Stimulated activated naive CD8-positive, alpha-beta T cell treated with anti-CD3 and anti-CD28 coated beads, Interleukin-15, amount 100 ng/mL, for 72 hours (primary cell): ENCODE data around the gene KLK13.

Experiments
- ATAC-seq: fragments of 150-1000 bp; cut with Tn5 transposase; 2 replicates; pipeline ENCODE4 v1.10.0; 2021; ENCODE audit warnings: mild to moderate bottlenecking, moderate library complexity
- DNase-seq, 2 donors: peaks; one replicate each; pipeline ENCODE4 v3.0.0; 2021 to 2022
- H3K27ac Mint-ChIP-seq, 2 donors: one replicate each; pipeline ENCODE4 v1.8.0; 2022; ENCODE audit warnings: mild to moderate bottlenecking in 2 of 2, mixed read lengths in 2 of 2, moderate library complexity in 2 of 2
- H3K27me3 Mint-ChIP-seq: one replicate; pipeline ENCODE4 v1.8.0; 2022; ENCODE audit warnings: mixed read lengths
- H3K4me1 Mint-ChIP-seq: one replicate; pipeline ENCODE4 v1.8.0; 2022; ENCODE audit warnings: mild to moderate bottlenecking, mixed read lengths
- H3K4me3 Mint-ChIP-seq, 2 donors: one replicate each; pipeline ENCODE4 v1.8.0; 2022; ENCODE audit warnings: mild to moderate bottlenecking in 2 of 2, mixed read lengths in 2 of 2, moderate library complexity in 1 of 2
- H3K9me3 Mint-ChIP-seq, 2 donors: one replicate each; pipeline ENCODE4 v1.8.0; 2022; ENCODE audit warnings: mixed read lengths in 2 of 2

KLK13 gene

DNA sequence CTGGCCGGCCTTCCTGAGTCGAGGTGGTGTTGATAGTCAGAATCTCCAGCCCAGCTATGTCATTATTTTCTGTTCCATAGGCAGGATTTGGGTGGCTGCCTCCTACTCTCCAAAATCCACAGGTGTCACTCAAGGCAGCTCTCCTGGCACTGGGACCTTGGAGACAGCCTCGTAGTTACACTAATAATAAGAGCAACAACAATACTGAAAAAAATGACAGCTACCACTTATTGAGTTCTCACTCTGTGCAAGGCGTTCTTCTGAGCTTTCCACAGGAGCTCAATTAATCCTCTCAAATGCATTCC is 17.9 kb downstream of the KLK13 start:
- no peak for ATAC-seq
- DNase-seq = no peak
- Mint-ChIP-seq H3K27me3 (peaks cover 34% of the 10 kb centered on the region), H3K4me3 (no peak overlapping the region), H3K9me3 (no peaks in the 10 kb centered on the region), H3K27ac (no peak overlapping the region), H3K4me1 (no peaks in the 10 kb centered on the region)

DNA sequence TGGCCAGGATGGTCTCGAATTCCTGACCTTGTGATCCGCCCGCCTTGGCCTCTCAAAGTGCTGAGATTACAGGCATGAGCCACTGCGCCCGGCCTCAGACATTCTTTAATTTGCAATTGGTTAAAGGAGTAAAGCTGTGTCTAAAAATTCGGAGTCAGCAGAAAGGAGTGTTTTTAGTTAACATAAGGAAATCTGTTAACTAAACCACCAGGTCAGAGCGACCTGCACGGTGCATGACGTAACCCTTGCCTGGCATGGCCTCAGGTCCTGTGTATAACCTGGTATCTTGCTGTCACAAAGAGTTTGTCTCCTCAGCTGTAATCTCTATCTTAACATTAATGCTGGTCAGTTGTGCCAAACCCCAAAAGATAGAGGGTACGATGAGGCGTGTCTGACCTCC is 20.6 kb downstream of the KLK13 start:
- peaks cover 33% of the 10 kb centered on the region for H3K27me3 Mint-ChIP-seq
- DNase-seq = no peak

DNA sequence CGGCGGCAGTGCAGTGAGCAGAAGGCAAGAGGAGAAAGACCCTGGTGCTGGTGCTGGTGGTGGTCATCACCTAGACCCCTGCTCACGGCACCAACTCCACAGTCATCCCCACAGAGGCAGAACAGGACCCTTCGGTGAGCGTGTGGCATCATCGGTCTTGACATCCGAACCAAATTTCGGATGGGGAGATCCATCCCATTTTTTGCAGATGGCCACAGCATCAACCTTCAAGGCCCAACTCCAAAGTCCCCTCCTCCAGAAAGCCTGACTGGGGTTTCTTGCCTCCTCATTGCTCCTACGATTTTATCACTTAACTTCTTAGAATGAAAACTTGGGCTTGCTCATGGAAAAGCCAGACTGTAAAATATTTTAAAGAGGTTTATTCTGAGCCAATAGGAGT is 21.4 kb downstream of the KLK13 start:
- DNase-seq (no peak), ATAC-seq (no peak)
- no peaks in the 10 kb centered on the region for H3K9me3 Mint-ChIP-seq
- H3K27ac Mint-ChIP-seq = no peak overlapping the region
- no peaks in the 10 kb centered on the region for H3K4me1 Mint-ChIP-seq
- no peak overlapping the region for H3K4me3 Mint-ChIP-seq
- peaks cover 27% of the 10 kb centered on the region for H3K27me3 Mint-ChIP-seq

More for the DNA sequence above, 20.6 kb downstream of the KLK13 start:
- no peak overlapping the region for H3K4me3 Mint-ChIP-seq
- no peaks in the 10 kb centered on the region for H3K4me1 Mint-ChIP-seq
- no peak overlapping the region for H3K27ac Mint-ChIP-seq
- H3K9me3 Mint-ChIP-seq = no peaks in the 10 kb centered on the region
- ATAC-seq = no peak

DNA sequence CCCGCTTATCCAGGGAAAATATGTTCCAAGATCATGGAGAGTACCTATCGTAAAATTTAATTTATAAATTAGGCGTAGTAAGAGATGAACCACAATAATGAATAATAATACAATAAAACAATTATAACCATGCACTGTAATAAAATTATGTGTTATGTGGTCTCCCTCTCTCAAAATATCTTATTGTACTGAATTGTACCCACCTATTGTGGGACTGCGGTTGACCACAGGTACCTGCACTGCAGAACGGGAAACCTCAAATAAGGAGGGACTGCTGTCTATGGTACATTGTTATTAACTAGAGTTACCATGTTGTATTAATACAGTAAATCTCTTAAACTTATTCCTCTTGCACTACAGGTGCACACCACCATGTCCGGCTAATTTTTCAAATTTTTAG is 24.7 kb downstream of the KLK13 start:
- Mint-ChIP-seq H3K9me3 (no peaks in the 10 kb centered on the region), H3K4me3 (no peak overlapping the region), H3K27me3 (peaks cover 7% of the 10 kb centered on the region), H3K4me1 (no peaks in the 10 kb centered on the region), H3K27ac (no peak overlapping the region)
- DNase-seq = no peak
- ATAC-seq = no peak

DNA sequence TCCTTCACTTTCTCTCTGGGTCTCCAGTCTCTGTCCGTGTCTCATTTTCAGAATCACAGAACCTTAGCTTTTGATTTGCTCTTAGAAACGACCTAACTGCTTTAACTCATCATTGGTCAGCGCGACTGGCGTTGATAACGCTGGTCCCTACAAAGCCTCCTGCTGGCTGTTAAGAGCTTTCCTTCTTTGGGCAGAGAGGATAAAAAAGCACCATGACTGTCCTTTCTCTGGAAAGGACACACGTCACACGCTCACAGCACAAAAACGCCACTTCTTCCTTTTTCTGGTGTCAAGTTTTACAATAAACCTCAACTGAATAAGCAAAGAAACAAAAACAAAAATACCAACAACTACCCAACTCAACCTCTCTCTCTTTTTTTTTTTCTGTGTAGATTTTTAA is 28.4 kb downstream of the KLK13 start:
- Mint-ChIP-seq H3K4me3 (no peak overlapping the region), H3K27me3 (peaks cover 26% of the 10 kb centered on the region), H3K4me1 (no peaks in the 10 kb centered on the region), H3K27ac (no peak overlapping the region), H3K9me3 (no peaks in the 10 kb centered on the region)
- no peak for DNase-seq
- no peak for ATAC-seq

DNA sequence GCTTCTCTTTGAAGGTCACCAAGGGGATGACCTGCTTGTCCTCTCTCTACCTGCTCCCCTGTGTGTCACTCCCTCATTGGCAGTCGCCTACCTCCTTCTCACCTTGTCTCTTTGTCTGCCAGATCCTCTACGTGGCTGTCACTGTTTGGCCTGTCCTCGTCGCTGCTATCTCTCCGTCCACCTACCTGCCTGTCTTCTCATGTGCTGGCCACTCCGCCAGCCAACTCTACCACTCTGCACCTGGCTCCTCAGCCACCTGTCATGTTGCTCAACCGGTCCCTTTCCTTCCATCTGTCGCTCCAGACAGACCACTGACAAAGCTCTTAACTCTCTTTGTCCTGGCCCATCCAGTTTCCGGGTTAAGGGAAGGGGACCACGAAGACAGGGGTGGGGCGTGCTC is 30.2 kb downstream of the KLK13 start, which contains the start of gene KLK12:
Gene KLK12, minus strand, starts transcription at position 299 of the 400 bp plus-strand sequence. CDS start 381 bp downstream, outside the sequence.
- Mint-ChIP-seq H3K4me3 (no peak within 1 kb of the TSS), H3K27ac (no peak within 1 kb of the TSS), H3K4me1 (no peaks in the 10 kb centered on the region), H3K9me3 (no peaks in the 10 kb centered on the region), H3K27me3 (peaks cover 26% of the 10 kb centered on the region)
- ATAC-seq (no peak), DNase-seq (no peak)

DNA sequence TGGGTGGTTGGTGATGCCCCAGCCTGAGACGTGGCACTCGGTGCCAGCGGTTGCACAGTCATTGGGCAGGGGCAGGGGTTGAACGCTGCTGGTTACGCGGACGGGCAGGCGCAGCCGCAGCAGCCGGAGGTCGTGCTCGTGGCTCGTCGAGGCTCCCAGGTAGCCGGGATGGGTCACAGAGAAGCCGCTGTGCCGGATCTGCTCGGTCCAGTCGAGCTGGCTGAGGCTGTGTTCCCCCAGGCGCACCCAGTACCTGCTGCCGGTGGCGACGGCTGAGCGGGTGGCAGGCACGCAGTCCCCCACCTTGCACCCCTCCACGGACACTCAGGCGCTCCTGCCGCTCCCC is 33.0 kb downstream of the KLK13 start:
- Mint-ChIP-seq H3K9me3 (no peaks in the 10 kb centered on the region), H3K4me3 (no peak overlapping the region), H3K27me3 (peaks cover 37% of the 10 kb centered on the region), H3K27ac (no peak overlapping the region), H3K4me1 (no peaks in the 10 kb centered on the region)
- ATAC-seq (no peak), DNase-seq (no peak)

DNA sequence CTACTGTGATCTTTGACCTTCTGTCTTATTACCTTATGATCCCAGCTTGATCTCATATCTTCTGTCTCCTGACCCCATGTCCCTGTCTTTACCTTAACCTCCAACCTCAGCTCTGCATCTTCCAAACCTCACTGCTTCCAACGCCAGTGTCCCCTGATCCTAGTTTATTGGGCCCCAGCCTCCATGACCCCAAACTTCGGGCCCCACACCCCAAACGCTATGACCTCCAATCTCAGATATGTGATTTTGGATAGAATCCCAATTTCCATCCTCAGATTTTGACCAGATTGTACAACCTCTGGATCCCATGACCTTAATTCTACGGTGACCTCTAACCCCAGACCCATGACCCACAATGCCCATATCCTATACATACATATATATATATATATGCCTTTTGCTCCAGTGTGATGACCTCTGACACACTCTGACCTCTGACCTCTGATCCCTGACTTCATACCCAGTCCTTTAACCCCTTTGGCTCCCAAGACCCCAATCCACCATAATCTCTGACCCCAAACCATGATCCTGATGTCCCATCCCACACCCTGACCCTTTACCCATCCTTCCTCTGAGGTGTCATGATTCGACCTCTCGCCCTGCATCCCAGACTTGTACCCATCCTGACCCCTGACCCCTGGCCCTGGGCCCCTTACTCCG is 33.5 kb downstream of the KLK13 start:
- no peak overlapping the region for H3K27ac Mint-ChIP-seq
- DNase-seq (no peak), ATAC-seq (no peak)
- H3K27me3 Mint-ChIP-seq = peaks cover 42% of the 10 kb centered on the region
- no peaks in the 10 kb centered on the region for H3K4me1 Mint-ChIP-seq
- no peak overlapping the region for H3K4me3 Mint-ChIP-seq
- no peaks in the 10 kb centered on the region for H3K9me3 Mint-ChIP-seq

DNA sequence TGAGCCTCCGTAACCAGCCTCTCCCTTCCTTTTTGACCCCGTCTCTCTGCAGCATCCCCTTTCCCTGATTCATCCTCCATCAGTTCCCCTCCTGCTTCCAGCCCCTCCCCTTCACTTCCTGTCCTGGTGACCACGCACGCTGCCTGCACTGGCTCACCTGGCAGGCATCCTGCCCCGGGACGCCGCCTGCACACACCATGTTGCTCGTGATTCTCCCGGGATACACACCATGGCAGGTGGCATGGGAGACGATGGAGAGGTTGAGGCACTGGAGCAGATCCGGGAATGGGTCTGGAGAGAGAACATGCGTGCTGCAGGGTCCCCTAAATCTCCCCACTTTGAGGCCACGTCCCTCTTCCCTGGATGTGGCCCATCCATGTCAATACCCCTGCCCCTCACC is 34.3 kb downstream of the KLK13 start:
- ATAC-seq (no peak), DNase-seq (no peak)
- no peak overlapping the region for H3K4me3 Mint-ChIP-seq
- H3K27me3 Mint-ChIP-seq = peaks cover 47% of the 10 kb centered on the region
- no peaks in the 10 kb centered on the region for H3K4me1 Mint-ChIP-seq
- H3K27ac Mint-ChIP-seq = no peak overlapping the region
- H3K9me3 Mint-ChIP-seq = no peaks in the 10 kb centered on the region

DNA sequence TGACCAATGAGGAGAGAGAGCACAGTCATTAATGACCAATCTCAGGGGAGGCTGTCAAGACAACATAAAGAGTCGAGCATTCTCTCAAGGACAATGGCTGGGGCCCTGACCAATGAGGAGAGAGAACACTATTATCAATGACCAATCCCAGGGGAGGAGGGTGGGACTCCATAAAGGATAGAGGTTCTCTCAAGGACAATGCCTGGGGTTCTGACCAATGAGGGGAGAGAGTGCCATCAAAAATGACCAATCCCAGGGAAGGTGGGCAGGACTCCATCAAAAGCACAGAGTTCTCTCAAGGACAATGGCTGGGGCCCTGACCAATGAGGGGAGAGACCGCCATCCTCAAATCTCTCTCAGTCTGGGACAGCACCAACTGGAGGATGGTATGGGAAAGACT is 35.2 kb downstream of the KLK13 start:
- Mint-ChIP-seq H3K27ac (no peak overlapping the region), H3K27me3 (peaks cover 47% of the 10 kb centered on the region), H3K4me1 (no peaks in the 10 kb centered on the region), H3K9me3 (no peaks in the 10 kb centered on the region), H3K4me3 (no peak overlapping the region)
- no peak for ATAC-seq
- DNase-seq = no peak

DNA sequence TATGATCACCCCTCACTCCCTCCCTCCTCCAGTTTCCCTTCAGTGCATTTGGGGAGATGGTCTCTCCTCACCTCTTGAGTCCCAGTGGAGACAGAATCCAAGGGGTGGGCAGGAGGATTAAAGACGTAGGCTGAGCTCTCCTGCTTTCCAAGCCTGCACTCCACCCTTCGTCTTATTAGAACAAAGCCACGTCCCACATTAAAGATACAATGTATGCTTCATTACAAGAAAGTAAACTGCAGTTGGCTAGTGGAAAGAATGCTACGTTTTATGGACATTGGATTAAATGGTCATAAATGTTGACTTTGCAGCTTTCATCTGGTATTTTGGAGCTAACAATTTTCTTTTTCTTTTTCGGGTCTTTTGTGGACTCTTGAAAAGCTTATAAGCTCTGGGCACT is 37.0 kb downstream of the KLK13 start:
- no peak for DNase-seq
- no peaks in the 10 kb centered on the region for H3K9me3 Mint-ChIP-seq
- no peak for ATAC-seq
- H3K27ac Mint-ChIP-seq = no peak overlapping the region
- H3K4me1 Mint-ChIP-seq = no peaks in the 10 kb centered on the region
- H3K27me3 Mint-ChIP-seq = peaks cover 51% of the 10 kb centered on the region
- H3K4me3 Mint-ChIP-seq = no peak overlapping the region

DNA sequence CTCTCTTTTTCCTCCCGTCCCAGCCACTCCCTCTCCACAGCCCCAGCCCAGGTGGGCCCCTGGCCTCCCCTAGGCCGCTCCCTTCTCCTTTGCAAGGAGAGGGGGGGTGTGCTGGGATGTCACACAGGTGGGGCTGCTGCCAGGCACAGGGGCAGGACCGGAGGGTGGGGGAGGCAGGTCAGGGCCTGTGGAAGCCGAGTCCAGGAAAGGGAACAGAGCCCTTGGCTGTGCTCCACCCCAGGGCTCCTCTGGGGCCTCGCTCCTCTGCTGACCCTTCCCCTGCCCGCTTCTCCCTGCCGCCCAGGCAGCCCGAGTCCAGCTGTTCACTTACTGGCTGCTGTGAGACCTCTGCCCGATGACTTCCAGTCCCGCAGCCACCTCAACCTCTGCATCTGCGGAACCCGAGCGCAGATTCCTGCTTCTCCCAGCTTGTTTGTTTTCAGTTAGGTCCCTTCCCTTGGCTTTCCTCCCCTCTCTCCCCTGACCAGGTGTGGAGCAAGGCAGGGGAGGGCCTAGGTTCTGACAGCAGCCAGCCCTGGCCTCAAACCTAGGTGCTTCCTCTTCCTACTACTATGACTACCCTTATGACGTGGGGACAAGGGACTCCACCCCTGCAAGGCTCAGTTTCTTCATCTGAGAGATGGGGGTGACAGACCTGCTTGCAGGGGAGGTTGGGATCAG is 37.6 kb downstream of the KLK13 start:
- Mint-ChIP-seq H3K27me3 (peaks cover 57% of the 10 kb centered on the region), H3K9me3 (no peaks in the 10 kb centered on the region), H3K4me3 (no peak overlapping the region), H3K4me1 (no peaks in the 10 kb centered on the region), H3K27ac (no peak overlapping the region)
- DNase-seq = no peak
- no peak for ATAC-seq

DNA sequence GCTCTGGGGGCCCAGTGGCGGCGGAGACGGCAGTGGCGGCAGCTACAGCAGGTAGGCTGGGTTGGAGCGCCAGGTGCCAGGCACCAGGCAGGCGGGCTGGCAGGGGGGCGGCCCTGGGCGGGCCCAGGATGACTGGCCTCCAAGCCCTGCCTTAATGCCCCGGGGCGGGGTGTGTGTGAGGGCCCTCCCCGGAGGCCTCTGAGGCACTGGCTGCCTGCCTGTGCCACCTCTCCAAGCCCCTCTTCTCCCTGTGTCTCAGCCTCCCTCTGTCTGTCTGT is 38.4 kb downstream of the KLK13 start, which contains the start of gene KLK11:
Gene KLK11, minus strand, starts transcription at position 63 of the 278 bp plus-strand sequence. CDS start 985 bp downstream, outside the sequence.
- no peaks in the 10 kb centered on the region for H3K9me3 Mint-ChIP-seq
- H3K4me1 Mint-ChIP-seq = no peaks in the 10 kb centered on the region
- no peak for DNase-seq
- no peak for ATAC-seq
- peaks cover 59% of the 10 kb centered on the region for H3K27me3 Mint-ChIP-seq
- no peak within 1 kb of the TSS for H3K4me3 Mint-ChIP-seq
- no peak within 1 kb of the TSS for H3K27ac Mint-ChIP-seq

DNA sequence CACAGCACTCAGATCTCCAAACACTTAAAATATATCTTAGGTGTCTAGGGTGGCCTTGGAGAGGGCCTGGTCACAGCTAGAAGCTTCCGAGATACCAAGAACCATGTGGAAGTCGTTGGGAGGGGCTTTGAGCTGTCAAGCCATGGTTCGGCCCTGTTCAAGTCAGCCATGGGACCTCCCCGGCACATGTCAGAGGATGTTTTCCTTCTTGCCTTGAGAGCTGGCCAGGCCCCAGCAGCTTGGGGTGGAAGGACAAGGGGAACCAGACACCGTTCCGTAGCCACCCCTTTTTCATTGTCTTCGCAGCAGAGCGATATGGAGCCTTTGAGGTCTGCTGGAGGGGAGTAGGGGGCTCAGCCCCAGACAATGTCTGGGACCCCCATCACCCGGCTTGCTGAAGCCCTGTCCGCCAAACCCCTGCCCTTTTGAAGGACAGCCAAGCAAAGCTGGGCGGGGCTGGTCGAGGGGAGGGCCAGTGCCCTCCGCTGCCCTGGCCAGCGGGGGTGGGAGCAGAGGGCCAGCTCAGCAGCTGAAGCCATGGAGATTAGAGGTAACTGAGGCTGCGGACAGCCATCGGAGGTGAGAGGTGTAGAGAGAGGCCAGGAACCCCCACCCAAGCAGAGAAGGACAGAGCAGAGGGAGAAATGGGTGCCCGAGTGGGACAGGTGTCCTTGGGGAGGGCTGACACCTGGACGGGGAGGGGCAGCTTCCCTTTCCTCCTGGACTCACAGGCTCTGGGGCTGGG is 38.9 kb downstream of the KLK13 start:
- peaks cover 62% of the 10 kb centered on the region for H3K27me3 Mint-ChIP-seq
- no peaks in the 10 kb centered on the region for H3K9me3 Mint-ChIP-seq
- ATAC-seq = no peak
- no peak overlapping the region for H3K27ac Mint-ChIP-seq
- no peaks in the 10 kb centered on the region for H3K4me1 Mint-ChIP-seq
- DNase-seq = no peak
- H3K4me3 Mint-ChIP-seq = no peak overlapping the region

DNA sequence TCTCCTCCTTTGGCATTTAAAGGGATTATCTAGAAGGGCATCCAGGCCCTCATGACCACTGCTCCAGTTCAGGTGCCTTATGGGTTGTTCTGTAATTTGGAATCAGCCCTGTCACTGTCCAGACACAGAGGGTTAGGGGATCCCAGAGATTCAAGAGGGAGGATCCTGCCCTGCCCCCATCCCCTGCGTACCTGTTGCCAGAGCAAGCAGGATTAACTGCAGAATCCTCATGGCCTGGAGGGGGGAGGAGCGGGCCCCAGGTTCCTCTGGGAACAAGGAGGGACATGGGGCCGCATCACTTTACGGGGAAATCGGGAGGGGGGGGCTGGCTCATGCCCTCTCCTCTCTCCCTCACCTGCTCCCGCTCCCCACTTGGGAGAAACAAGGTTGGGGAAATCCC is 39.5 kb downstream of the KLK13 start:
- Mint-ChIP-seq H3K27me3 (peaks cover 68% of the 10 kb centered on the region), H3K4me3 (no peak overlapping the region), H3K27ac (no peak overlapping the region), H3K9me3 (no peaks in the 10 kb centered on the region), H3K4me1 (peaks cover under 1% of the 10 kb centered on the region)
- ATAC-seq (no peak), DNase-seq (no peak)

DNA sequence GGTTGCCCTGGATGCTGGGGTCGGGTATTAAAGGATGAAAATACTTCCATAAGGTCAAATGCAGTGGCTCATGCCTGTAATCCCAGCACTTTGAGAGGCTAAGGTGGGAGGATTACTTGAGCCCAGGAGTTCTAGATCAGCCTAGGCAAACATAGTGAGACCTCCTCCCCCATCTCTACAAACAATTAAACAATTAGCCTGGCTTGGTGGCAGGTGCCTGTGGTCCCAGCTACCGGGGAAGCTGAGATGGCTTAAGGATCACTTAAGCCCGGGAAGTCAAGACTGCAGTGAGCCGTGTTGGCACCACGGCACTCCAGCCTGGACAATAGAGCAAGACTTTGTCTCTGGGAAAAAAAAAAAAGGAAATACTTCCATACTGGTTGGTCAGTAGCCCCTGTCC is 40.0 kb downstream of the KLK13 start:
- H3K4me1 Mint-ChIP-seq = peaks cover 5% of the 10 kb centered on the region
- no peak for ATAC-seq
- peaks cover 73% of the 10 kb centered on the region for H3K27me3 Mint-ChIP-seq
- no peak overlapping the region for H3K27ac Mint-ChIP-seq
- no peak overlapping the region for H3K4me3 Mint-ChIP-seq
- no peaks in the 10 kb centered on the region for H3K9me3 Mint-ChIP-seq
- DNase-seq = no peak
